HL-60 (cell line): Measurements from ENCODE around the gene SAMSN1.

ENCODE experiments used
- CTCF ChIP-seq: IDR thresholded peaks from one replicate; pipeline ENCODE4 v1.5.1; 2011; ENCODE audit warnings: low read length, control low read depth, inconsistent platforms; ENCODE audit not compliant: insufficient read depth
- GABPA ChIP-seq: IDR thresholded peaks from 2 replicates; pipeline ENCODE4 v1.6.1; 2012; ENCODE audit warnings: low read depth
- POLR2AphosphoS5 ChIP-seq: IDR thresholded peaks from 2 replicates; pipeline ENCODE4 v1.6.1; 2012; ENCODE audit warnings: low read depth

GRCh38 chr21:14551741-14552140 is 5.6 kb upstream of the SAMSN1 start:
- no peak for TF ChIP-seq CTCF
- no peak for TF ChIP-seq POLR2AphosphoS5
- TF ChIP-seq GABPA: no peak
